UCSD-AML1 (cell line): Measurements from ENCODE around the gene SLC25A31.

Experiments used
- DNase-seq: peaks from one replicate; lab custom pipeline; 2025; ENCODE audit not compliant: unreplicated experiment; lab: John Stamatoyannopoulos, UW

Gene SLC25A31

GRCh38 chr4:127777487-127777886, 47.3 kb downstream of the SLC25A31 start:
- no peak for DNase-seq

GRCh38 chr4:127778102-127778501, 47.9 kb downstream of the SLC25A31 start:
- no peak for DNase-seq

GRCh38 chr4:127780598-127780997, 50.4 kb downstream of the SLC25A31 start:
- no peak for DNase-seq

GRCh38 chr4:127781300-127782024, 51.3 kb downstream of the SLC25A31 start:
- no peak for DNase-seq

- DNase-seq: peak; percentile 81
Observed at GRCh38 chr4:127782025-127782274, 51.8 kb downstream of the SLC25A31 start.

GRCh38 chr4:127782275-127783025, 52.2 kb downstream of the SLC25A31 start, which contains the start of gene HSPA4L:
HSPA4L (plus strand) TSS chr4:127782322; CDS start chr4:127782551, 229 bp downstream.
- peak; percentile 44 for DNase-seq

- no peak for DNase-seq
Observed at GRCh38 chr4:127783026-127783769, 53.0 kb downstream of the SLC25A31 start.

GRCh38 chr4:127783955-127784770, 54.0 kb downstream of the SLC25A31 start:
- no peak for DNase-seq

GRCh38 chr4:127788517-127788916, 58.3 kb downstream of the SLC25A31 start:
- DNase-seq: no peak

GRCh38 chr4:127791391-127791790, 61.2 kb downstream of the SLC25A31 start:
- DNase-seq: no peak

- no peak for DNase-seq
Observed at GRCh38 chr4:127793528-127793927, 63.3 kb downstream of the SLC25A31 start.

- no peak for DNase-seq
Observed at GRCh38 chr4:127799711-127800110, 69.5 kb downstream of the SLC25A31 start.

GRCh38 chr4:127809173-127809800, 79.1 kb downstream of the SLC25A31 start:
- peak; percentile 8 for DNase-seq

GRCh38 chr4:127810551-127810950, 80.4 kb downstream of the SLC25A31 start:
- DNase-seq: no peak

GRCh38 chr4:127822430-127822829, 92.2 kb downstream of the SLC25A31 start:
- no peak for DNase-seq
